Lower leg skin (tissue), 3 donors: Measurements from ENCODE around the gene AMH.

Source experiments
- CTCF ChIP-seq, 3 donors: fragments of 450-650 bp; IDR thresholded peaks; one replicate each; pipeline ENCODE4 v1.5.1; 2016; ENCODE audit warnings: antibody characterized with exemption in 3 of 3, mild to moderate bottlenecking in 3 of 3, moderate library complexity in 2 of 3
- POLR2A ChIP-seq, 2 donors: fragments of 450-650 bp; IDR thresholded peaks; one replicate each; pipeline ENCODE4 v1.6.1; 2016 to 2017; ENCODE audit warnings: antibody characterized with exemption in 2 of 2, mild to moderate bottlenecking in 1 of 2, moderate library complexity in 1 of 2

DNA sequence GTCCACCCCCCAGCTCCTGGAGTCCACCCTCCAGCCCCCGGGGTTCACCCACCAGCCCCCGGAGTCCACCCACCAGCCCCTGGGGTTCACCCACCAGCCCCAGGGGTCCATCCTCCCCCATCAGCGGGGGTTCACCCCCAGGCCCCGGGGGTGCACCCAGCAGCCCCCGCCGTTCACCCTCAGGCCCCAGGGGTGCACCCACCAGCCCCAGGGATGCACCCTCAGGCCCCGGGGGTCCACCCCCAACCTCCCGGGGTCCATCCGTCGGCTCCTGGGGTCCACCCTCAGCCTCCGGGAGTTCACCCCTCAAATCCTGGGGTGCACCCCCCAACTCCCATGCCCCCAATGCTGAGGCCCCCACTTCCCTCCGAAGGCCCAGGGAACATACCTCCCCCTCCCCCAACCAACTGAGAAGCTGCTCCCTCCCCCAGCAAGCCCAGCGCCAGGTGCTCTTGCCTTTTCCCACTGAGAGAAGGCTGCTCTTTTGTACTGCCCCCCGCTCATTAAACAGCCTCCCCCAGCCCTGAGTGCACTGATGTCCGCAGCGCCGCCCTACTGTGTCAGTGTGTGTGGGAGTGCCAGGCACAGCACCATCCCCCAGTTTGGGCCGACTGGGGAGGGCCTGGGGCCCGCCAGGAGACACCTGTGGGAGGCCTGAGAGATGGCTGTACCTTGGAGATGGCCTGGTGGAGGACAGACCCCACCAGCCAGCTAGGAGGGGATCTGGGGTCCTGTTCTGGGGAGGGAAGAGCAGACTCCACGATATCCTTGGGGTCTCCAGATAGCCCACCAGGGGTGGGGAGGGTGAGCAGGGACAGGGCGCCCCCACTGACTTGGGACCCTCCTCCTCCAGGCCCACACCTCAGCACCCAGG lies 750 bp upstream of the AMH start:
- TF ChIP-seq CTCF (IDR thresholded peaks at IDR 0.05) (no peak), POLR2A (IDR thresholded peaks at IDR 0.05) (no peak)
